Measurements from ENCODE around the gene OR5I1.
"Not testable (repeated sequence)": the region's sequence is repeated elsewhere in the genome, so short reads cannot be mapped to it uniquely, and the experiment has no call there.

OR5I1 gene

DNA sequence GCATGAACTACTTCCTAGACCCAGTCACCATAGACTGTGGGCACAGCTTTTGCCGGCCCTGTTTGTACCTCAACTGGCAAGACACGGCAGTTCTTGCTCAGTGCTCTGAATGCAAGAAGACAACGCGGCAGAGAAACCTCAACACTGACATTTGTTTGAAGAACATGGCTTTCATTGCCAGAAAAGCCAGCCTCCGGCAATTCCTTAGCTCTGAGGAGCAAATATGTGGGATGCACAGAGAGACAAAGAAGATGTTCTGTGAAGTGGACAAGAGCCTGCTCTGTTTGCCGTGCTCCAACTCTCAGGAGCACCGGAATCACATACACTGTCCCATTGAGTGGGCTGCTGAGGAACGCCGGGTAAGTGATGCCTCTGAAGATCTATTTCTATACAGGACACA, 50.7 kb downstream of the OR5I1 start:
- H3K27me3 ChIP-seq (ENCODE audit: insufficient read depth, low read length); H3K4me3 ChIP-seq (ENCODE audit: low read length); H3K9me3 ChIP-seq (ENCODE audit: insufficient read depth, low read depth, low read length); H3K36me3 ChIP-seq (ENCODE audit: insufficient read depth, low read depth, low read length); H3K4me1 ChIP-seq (ENCODE audit: insufficient read depth, low read length); H3K27ac ChIP-seq (ENCODE audit: low read length); H3K9ac ChIP-seq (ENCODE audit: low read depth, low read length): not testable (repeated sequence)
